Endothelial cell (in vitro differentiated cells): Measurements from ENCODE around the gene TBC1D16. TPM values are rescaled to one million over a fixed set of nuclear protein-coding genes. Genes with fewer than 3 reads are reported as not detected.

Experiments used
- DNase-seq: peaks from one replicate; pipeline ENCODE4 v3.0.0; 2021; ENCODE audit warnings: low spot score
- H3K27ac Mint-ChIP-seq: one replicate; pipeline ENCODE4 v1.8.0; 2021; ENCODE audit warnings: mixed read lengths, inconsistent platforms; ENCODE audit not compliant: unreplicated experiment
- H3K27me3 Mint-ChIP-seq: one replicate; pipeline ENCODE4 v1.8.0; 2021; ENCODE audit warnings: mild to moderate bottlenecking, moderate library complexity, mixed read lengths, inconsistent platforms; ENCODE audit not compliant: unreplicated experiment
- H3K36me3 Mint-ChIP-seq: one replicate; pipeline ENCODE4 v1.8.0; 2021; ENCODE audit warnings: mild to moderate bottlenecking, low read depth, mixed read lengths, inconsistent platforms; ENCODE audit not compliant: unreplicated experiment
- H3K4me1 Mint-ChIP-seq: one replicate; pipeline ENCODE4 v1.8.0; 2021; ENCODE audit warnings: mild to moderate bottlenecking, mixed read lengths, inconsistent platforms; ENCODE audit not compliant: unreplicated experiment
- H3K4me3 Mint-ChIP-seq: one replicate; pipeline ENCODE4 v1.8.0; 2021; ENCODE audit warnings: mild to moderate bottlenecking, mixed read lengths, inconsistent platforms; ENCODE audit not compliant: unreplicated experiment
- H3K9me3 Mint-ChIP-seq: one replicate; pipeline ENCODE4 v1.8.0; 2021; ENCODE audit warnings: mixed read lengths, inconsistent platforms; ENCODE audit not compliant: unreplicated experiment
- total RNA-seq: library from RNA; stranded (reverse); fragmentation: NEBNext Ultra II Directional; extraction: Animal tissue kit (Norgen Biotek cat#: 25700); gene quantifications from one replicate; pipeline ENCODE4 v1.2.1, GENCODE V29; 2021; ENCODE audit not compliant: unreplicated experiment
- TF ChIP-seq, protein P1 (sequence below): fragments of 200-600 bp; sonication (generic); IDR thresholded peaks from one replicate; pipeline ENCODE4 v1.5.0; 2021; ENCODE audit warnings: antibody characterized with exemption; ENCODE audit not compliant: unreplicated experiment

The TBC1D16 gene
- total RNA-seq, 1 donor from 2014 or later = 126 TPM

- Mint-ChIP-seq H3K4me1 (peaks cover 9% of the 10 kb centered on the region), H3K4me3 (no peak overlapping the region), H3K9me3 (no peaks in the 10 kb centered on the region), H3K27ac (no peak overlapping the region), H3K27me3 (peaks cover 1% of the 10 kb centered on the region), H3K36me3 (no peaks in the 10 kb centered on the region)
- no peak for DNase-seq
- TF ChIP-seq, protein P1, sequence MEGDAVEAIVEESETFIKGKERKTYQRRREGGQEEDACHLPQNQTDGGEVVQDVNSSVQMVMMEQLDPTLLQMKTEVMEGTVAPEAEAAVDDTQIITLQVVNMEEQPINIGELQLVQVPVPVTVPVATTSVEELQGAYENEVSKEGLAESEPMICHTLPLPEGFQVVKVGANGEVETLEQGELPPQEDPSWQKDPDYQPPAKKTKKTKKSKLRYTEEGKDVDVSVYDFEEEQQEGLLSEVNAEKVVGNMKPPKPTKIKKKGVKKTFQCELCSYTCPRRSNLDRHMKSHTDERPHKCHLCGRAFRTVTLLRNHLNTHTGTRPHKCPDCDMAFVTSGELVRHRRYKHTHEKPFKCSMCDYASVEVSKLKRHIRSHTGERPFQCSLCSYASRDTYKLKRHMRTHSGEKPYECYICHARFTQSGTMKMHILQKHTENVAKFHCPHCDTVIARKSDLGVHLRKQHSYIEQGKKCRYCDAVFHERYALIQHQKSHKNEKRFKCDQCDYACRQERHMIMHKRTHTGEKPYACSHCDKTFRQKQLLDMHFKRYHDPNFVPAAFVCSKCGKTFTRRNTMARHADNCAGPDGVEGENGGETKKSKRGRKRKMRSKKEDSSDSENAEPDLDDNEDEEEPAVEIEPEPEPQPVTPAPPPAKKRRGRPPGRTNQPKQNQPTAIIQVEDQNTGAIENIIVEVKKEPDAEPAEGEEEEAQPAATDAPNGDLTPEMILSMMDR = no peak
Measured at GRCh38 chr17:80080081-80080480, 44.4 kb upstream of the TBC1D16 start.

- Mint-ChIP-seq H3K27ac (no peak overlapping the region), H3K4me3 (no peak overlapping the region), H3K4me1 (peaks cover 7% of the 10 kb centered on the region), H3K36me3 (no peaks in the 10 kb centered on the region), H3K9me3 (no peaks in the 10 kb centered on the region), H3K27me3 (peaks cover 3% of the 10 kb centered on the region)
- no peak for DNase-seq
- TF ChIP-seq, protein P1 = no peak
Measured at GRCh38 chr17:80072410-80072809, 36.7 kb upstream of the TBC1D16 start.

DNA sequence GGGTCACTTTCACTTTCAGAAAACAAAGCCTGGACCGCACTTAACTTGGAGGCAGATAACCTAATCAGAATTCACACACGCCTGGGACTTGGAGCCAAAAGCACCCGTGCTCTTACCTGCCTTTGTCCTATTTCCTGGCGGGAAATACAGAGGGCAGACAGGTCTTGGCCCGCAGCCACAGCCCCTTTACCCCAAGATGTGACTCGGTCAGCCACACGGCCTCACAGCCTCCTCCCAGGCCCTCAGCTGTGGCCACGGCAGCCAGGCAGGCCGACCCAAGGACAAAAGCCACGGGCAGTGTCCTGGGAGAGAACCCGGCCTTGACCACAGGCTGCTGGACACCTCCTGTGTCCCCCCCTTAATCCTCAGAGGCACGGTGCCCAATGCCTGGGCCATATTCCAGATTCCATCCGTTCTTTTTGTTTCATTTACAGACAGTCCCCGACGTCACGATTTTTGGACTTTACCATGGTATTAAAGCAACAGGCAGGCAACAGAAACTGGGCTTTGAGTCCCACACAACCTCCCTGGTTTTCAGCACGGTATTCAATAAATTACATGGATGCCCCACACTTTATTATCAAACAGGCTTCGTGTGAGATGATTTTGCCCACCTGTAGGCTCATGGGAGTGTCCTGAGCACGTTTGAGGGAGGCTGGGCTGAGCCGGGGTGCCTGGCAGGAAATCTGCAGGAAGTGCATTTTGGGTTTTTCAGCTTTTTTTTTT, 35.6 kb upstream of the TBC1D16 start:
- Mint-ChIP-seq H3K4me1 (peaks cover 7% of the 10 kb centered on the region), H3K27me3 (peaks cover 3% of the 10 kb centered on the region), H3K9me3 (no peaks in the 10 kb centered on the region), H3K36me3 (no peaks in the 10 kb centered on the region), H3K27ac (no peak overlapping the region), H3K4me3 (no peak overlapping the region)
- DNase-seq = no peak
- TF ChIP-seq, protein P1 = no peak

GRCh38 chr17:80070375-80071115, 34.9 kb upstream of the TBC1D16 start:
- no peaks in the 10 kb centered on the region for H3K9me3 Mint-ChIP-seq
- TF ChIP-seq, protein P1 = no peak
- peaks cover 10% of the 10 kb centered on the region for H3K4me1 Mint-ChIP-seq
- DNase-seq = no peak
- H3K27ac Mint-ChIP-seq = no peak overlapping the region
- no peak overlapping the region for H3K4me3 Mint-ChIP-seq
- peaks cover 3% of the 10 kb centered on the region for H3K27me3 Mint-ChIP-seq
- no peaks in the 10 kb centered on the region for H3K36me3 Mint-ChIP-seq
